ENCODE measurements around the gene PHKB. TPM values are rescaled to one million over a fixed set of nuclear protein-coding genes. Genes with fewer than 3 reads are reported as not detected.

PHKB gene
- total and polyA plus RNA-seq, 4 donors = 24.4 to 86.5 (median 42.7) TPM

GRCh38 chr16:47728205-47728604, 267.1 kb downstream of the PHKB start:
- Histone ChIP-seq H3K4me3 (ENCODE audit: low read length in 2 of 2) (no peak overlapping the region), H3K27me3 (ENCODE audit: control insufficient read depth in 1 of 2, insufficient read depth in 2 of 2, low read length in 1 of 2) (peaks cover 0 to 1% of the 10 kb centered on the region in 2 donors), H3K36me3 (ENCODE audit: control insufficient read depth in 1 of 2, insufficient read depth in 2 of 2, low read length in 1 of 2) (no peaks in the 10 kb centered on the region), H3K27ac (ENCODE audit: low read depth in 1 of 2, low read length in 2 of 2) (no peak overlapping the region), H3K4me1 (ENCODE audit: control insufficient read depth in 1 of 2, insufficient read depth in 2 of 2, low read length in 2 of 2) (no peaks in the 10 kb centered on the region), H3K9me3 (ENCODE audit: control insufficient read depth, low read length) (peaks cover 2% of the 10 kb centered on the region)
- WGBS, 2 donors = 61 to 67% methylated on average over 3 of the region's 3 CpGs
- ATAC-seq (ENCODE audit: low FRiP score) = no peak
- DNase-seq = no peak
- intact Hi-C loops (cut with DNase I) = loop anchor here in 1 of 2 donors (5.0 kb wide), 1 partner anchor 49 kb away; no protein-coding TSS in a partner anchor

GRCh38 chr16:47729701-47730100, 268.6 kb downstream of the PHKB start:
- no peak overlapping the region for H3K4me3 ChIP-seq (ENCODE audit: low read length in 2 of 2)
- H3K27ac ChIP-seq (ENCODE audit: low read depth in 1 of 2, low read length in 2 of 2) = no peak overlapping the region
- no peak for DNase-seq

GRCh38 chr16:47731252-47731651, 270.1 kb downstream of the PHKB start:
- Histone ChIP-seq H3K4me3 (ENCODE audit: low read length in 2 of 2) (no peak overlapping the region), H3K4me1 (ENCODE audit: control insufficient read depth in 1 of 2, insufficient read depth in 2 of 2, low read length in 2 of 2) (no peaks in the 10 kb centered on the region), H3K27ac (ENCODE audit: low read depth in 1 of 2, low read length in 2 of 2) (no peak overlapping the region), H3K27me3 (ENCODE audit: control insufficient read depth in 1 of 2, insufficient read depth in 2 of 2, low read length in 1 of 2) (no peaks in the 10 kb centered on the region), H3K36me3 (ENCODE audit: control insufficient read depth in 1 of 2, insufficient read depth in 2 of 2, low read length in 1 of 2) (no peaks in the 10 kb centered on the region), H3K9me3 (ENCODE audit: control insufficient read depth, low read length) (peaks cover 2% of the 10 kb centered on the region)
- 60 to 67% methylated on average over 2 of the region's 2 CpGs for WGBS, 2 donors
- DNase-seq (no peak), ATAC-seq (ENCODE audit: low FRiP score) (no peak)
- intact Hi-C loops (cut with DNase I) = no loop called here

More at GRCh38 chr16:47729701-47730100, 268.6 kb downstream of the PHKB start:
- Histone ChIP-seq H3K36me3 (ENCODE audit: control insufficient read depth in 1 of 2, insufficient read depth in 2 of 2, low read length in 1 of 2) (no peaks in the 10 kb centered on the region), H3K9me3 (ENCODE audit: control insufficient read depth, low read length) (peaks cover 2% of the 10 kb centered on the region), H3K27me3 (ENCODE audit: control insufficient read depth in 1 of 2, insufficient read depth in 2 of 2, low read length in 1 of 2) (peaks cover 0 to 1% of the 10 kb centered on the region in 2 donors), H3K4me1 (ENCODE audit: control insufficient read depth in 1 of 2, insufficient read depth in 2 of 2, low read length in 2 of 2) (no peaks in the 10 kb centered on the region)
- intact Hi-C loops (cut with DNase I) = loop anchor here in 1 of 2 donors (5.0 kb wide), 1 partner anchor 48 kb away; no protein-coding TSS in a partner anchor
- 91 to 96% methylated on average over 12 of the region's 12 CpGs for WGBS, 2 donors
- ATAC-seq (ENCODE audit: low FRiP score) = no peak

- intact Hi-C loops (cut with DNase I) = no loop called here
- H3K27ac ChIP-seq (ENCODE audit: low read depth in 1 of 2, low read length in 2 of 2) = no peak overlapping the region
- WGBS, 2 donors = 81 to 87% methylated on average over 3 of the region's 3 CpGs
- no peaks in the 10 kb centered on the region for H3K4me1 ChIP-seq (ENCODE audit: control insufficient read depth in 1 of 2, insufficient read depth in 2 of 2, low read length in 2 of 2)
- H3K36me3 ChIP-seq (ENCODE audit: control insufficient read depth in 1 of 2, insufficient read depth in 2 of 2, low read length in 1 of 2) = no peaks in the 10 kb centered on the region
- peaks cover 2% of the 10 kb centered on the region for H3K9me3 ChIP-seq (ENCODE audit: control insufficient read depth, low read length)
- DNase-seq = no peak
- no peak for ATAC-seq (ENCODE audit: low FRiP score)
- no peaks in the 10 kb centered on the region for H3K27me3 ChIP-seq (ENCODE audit: control insufficient read depth in 1 of 2, insufficient read depth in 2 of 2, low read length in 1 of 2)
- no peak overlapping the region for H3K4me3 ChIP-seq (ENCODE audit: low read length in 2 of 2)
These were observed 271.0 kb downstream of the PHKB start for GRCh38 chr16:47732122-47732521.

GRCh38 chr16:47732523-47733111, 271.5 kb downstream of the PHKB start:
- H3K4me1 ChIP-seq (ENCODE audit: control insufficient read depth in 1 of 2, insufficient read depth in 2 of 2, low read length in 2 of 2) = no peaks in the 10 kb centered on the region
- H3K27ac ChIP-seq (ENCODE audit: low read depth in 1 of 2, low read length in 2 of 2) = no peak overlapping the region
- ATAC-seq (ENCODE audit: low FRiP score) (no peak), DNase-seq (no peak)
- H3K4me3 ChIP-seq (ENCODE audit: low read length in 2 of 2) = no peak overlapping the region
- WGBS, 2 donors = 11 to 22% methylated on average over 6 of the region's 6 CpGs
- intact Hi-C loops (cut with DNase I) = no loop called here
- no peaks in the 10 kb centered on the region for H3K27me3 ChIP-seq (ENCODE audit: control insufficient read depth in 1 of 2, insufficient read depth in 2 of 2, low read length in 1 of 2)
- H3K36me3 ChIP-seq (ENCODE audit: control insufficient read depth in 1 of 2, insufficient read depth in 2 of 2, low read length in 1 of 2) = no peaks in the 10 kb centered on the region
- H3K9me3 ChIP-seq (ENCODE audit: control insufficient read depth, low read length) = peaks cover 2% of the 10 kb centered on the region

- H3K9me3 ChIP-seq (ENCODE audit: control insufficient read depth, low read length) = peaks cover 2% of the 10 kb centered on the region
- 75 to 82% methylated on average over 6 of the region's 6 CpGs for WGBS, 2 donors
- no peaks in the 10 kb centered on the region for H3K36me3 ChIP-seq (ENCODE audit: control insufficient read depth in 1 of 2, insufficient read depth in 2 of 2, low read length in 1 of 2)
- DNase-seq (no peak), ATAC-seq (ENCODE audit: low FRiP score) (no peak)
- no peaks in the 10 kb centered on the region for H3K27me3 ChIP-seq (ENCODE audit: control insufficient read depth in 1 of 2, insufficient read depth in 2 of 2, low read length in 1 of 2)
- no peak overlapping the region for H3K4me3 ChIP-seq (ENCODE audit: low read length in 2 of 2)
- intact Hi-C loops (cut with DNase I) = no loop called here
- no peaks in the 10 kb centered on the region for H3K4me1 ChIP-seq (ENCODE audit: control insufficient read depth in 1 of 2, insufficient read depth in 2 of 2, low read length in 2 of 2)
- no peak overlapping the region for H3K27ac ChIP-seq (ENCODE audit: low read depth in 1 of 2, low read length in 2 of 2)
These were observed 273.1 kb downstream of the PHKB start for GRCh38 chr16:47734081-47734857.

- intact Hi-C loops (cut with DNase I) = no loop called here
- no peak overlapping the region for H3K27ac ChIP-seq (ENCODE audit: low read depth in 1 of 2, low read length in 2 of 2)
- ATAC-seq (ENCODE audit: low FRiP score) (no peak), DNase-seq (no peak)
- no peaks in the 10 kb centered on the region for H3K36me3 ChIP-seq (ENCODE audit: control insufficient read depth in 1 of 2, insufficient read depth in 2 of 2, low read length in 1 of 2)
- H3K9me3 ChIP-seq (ENCODE audit: control insufficient read depth, low read length) = peaks cover 2% of the 10 kb centered on the region
- WGBS, 2 donors = 70 to 74% methylated on average over 4 of the region's 4 CpGs
- no peak overlapping the region for H3K4me3 ChIP-seq (ENCODE audit: low read length in 2 of 2)
- H3K27me3 ChIP-seq (ENCODE audit: control insufficient read depth in 1 of 2, insufficient read depth in 2 of 2, low read length in 1 of 2) = no peaks in the 10 kb centered on the region
- no peaks in the 10 kb centered on the region for H3K4me1 ChIP-seq (ENCODE audit: control insufficient read depth in 1 of 2, insufficient read depth in 2 of 2, low read length in 2 of 2)
These were observed 274.0 kb downstream of the PHKB start for GRCh38 chr16:47734987-47735594.

- intact Hi-C loops (cut with DNase I) = no loop called here
- no peak for DNase-seq
- ATAC-seq (ENCODE audit: low FRiP score) = no peak
- H3K4me1 ChIP-seq (ENCODE audit: control insufficient read depth in 1 of 2, insufficient read depth in 2 of 2, low read length in 2 of 2) = no peaks in the 10 kb centered on the region
- no peaks in the 10 kb centered on the region for H3K9me3 ChIP-seq (ENCODE audit: control insufficient read depth, low read length)
- no peaks in the 10 kb centered on the region for H3K36me3 ChIP-seq (ENCODE audit: control insufficient read depth in 1 of 2, insufficient read depth in 2 of 2, low read length in 1 of 2)
- no peak overlapping the region for H3K27ac ChIP-seq (ENCODE audit: low read depth in 1 of 2, low read length in 2 of 2)
- no peak overlapping the region for H3K4me3 ChIP-seq (ENCODE audit: low read length in 2 of 2)
- H3K27me3 ChIP-seq (ENCODE audit: control insufficient read depth in 1 of 2, insufficient read depth in 2 of 2, low read length in 1 of 2) = no peaks in the 10 kb centered on the region
- 68 to 77% methylated on average over 3 of the region's 3 CpGs for WGBS, 2 donors
These were observed 289.2 kb downstream of the PHKB start for GRCh38 chr16:47750371-47750770.

Measured in aorta (tissue), 5 donors.